Ovary (tissue), 3 donors: ENCODE results near the gene ABHD6.

Experiments used
- CTCF ChIP-seq, 3 donors: fragments of 450-650 bp in 2 of 3; fragments of 200-600 bp in 1 of 3; IDR thresholded peaks; one replicate each; pipeline versions ENCODE4 v1.5.1 to v1.8.0; 2016 to 2022; ENCODE audit warnings: antibody characterized with exemption in 3 of 3, mild to moderate bottlenecking in 1 of 3
- EP300 ChIP-seq: sonication (generic); formaldehyde crosslinking; IDR thresholded peaks from one replicate; pipeline ENCODE4 v1.6.1; 2017; ENCODE audit warnings: antibody characterized with exemption
- donor health status: DM: no; HTN: no; CAD: no.

DNA sequence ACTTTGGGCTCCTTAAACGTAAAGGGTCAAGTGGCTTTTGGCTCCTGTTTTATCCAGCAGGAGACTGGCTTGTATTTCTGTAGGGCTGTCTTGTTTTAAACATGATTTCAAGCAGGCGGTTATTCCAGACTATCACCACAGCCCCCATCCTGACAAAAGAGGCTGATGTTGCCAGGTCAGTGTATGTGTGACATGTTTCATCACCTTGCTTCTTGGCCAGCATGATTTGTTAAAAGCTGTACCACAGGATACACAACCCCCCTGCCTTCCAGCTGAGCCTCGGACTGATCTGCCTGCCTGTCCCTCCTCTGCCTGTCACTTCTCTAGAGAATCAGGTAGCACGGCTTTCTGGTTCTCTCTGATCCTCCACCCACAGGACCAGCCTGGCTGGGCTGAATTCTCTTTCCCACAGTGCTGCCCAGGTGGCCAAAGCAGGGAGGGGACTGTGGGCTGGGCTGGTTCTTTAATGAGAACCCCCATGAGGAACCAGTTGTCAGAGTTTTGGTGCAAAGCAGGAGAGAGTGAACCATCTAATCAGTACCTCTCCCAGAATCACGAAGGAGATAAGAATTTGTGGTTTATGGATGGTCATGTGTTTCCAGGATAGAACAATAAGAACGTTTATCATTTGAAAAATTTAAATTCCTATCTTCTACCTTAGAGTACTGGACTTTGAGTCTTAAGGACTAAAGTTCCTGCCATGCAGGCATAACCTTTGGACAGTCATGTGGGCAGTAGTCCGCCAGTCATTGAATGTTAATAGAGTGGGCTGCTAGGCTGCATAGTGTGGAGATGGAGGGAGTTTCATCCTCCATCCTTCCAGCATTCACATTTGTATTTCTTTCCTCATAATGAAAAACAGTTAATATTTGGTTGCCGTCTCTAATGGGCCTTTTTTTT is 8.8 kb downstream of the ABHD6 start:
- TF ChIP-seq CTCF (IDR thresholded peaks at IDR 0.05) (no peak), EP300 (no peak)
